Vagina (tissue), 2 donors: ENCODE measurements around the gene RAB4A.
"Not testable (repeated sequence)": the region's sequence is repeated elsewhere in the genome, so short reads cannot be mapped to it uniquely, and the experiment has no call there.

Experiments
- CTCF ChIP-seq, 3 experiments: fragments of 450-650 bp in 2 of 3; fragments of 200-600 bp in 1 of 3; sonication (generic) in 1 of 3; IDR thresholded peaks; one replicate each; pipeline ENCODE4 v1.5.1; 2017 to 2019; ENCODE audit warnings: antibody characterized with exemption in 3 of 3, mild to moderate bottlenecking in 2 of 3, moderate library complexity in 2 of 3
- POLR2A ChIP-seq, 2 donors: fragments of 450-650 bp; IDR thresholded peaks; one replicate each; pipeline ENCODE4 v1.6.1; 2017; ENCODE audit warnings: antibody characterized with exemption in 2 of 2, mild to moderate bottlenecking in 2 of 2, moderate library complexity in 2 of 2

DNA sequence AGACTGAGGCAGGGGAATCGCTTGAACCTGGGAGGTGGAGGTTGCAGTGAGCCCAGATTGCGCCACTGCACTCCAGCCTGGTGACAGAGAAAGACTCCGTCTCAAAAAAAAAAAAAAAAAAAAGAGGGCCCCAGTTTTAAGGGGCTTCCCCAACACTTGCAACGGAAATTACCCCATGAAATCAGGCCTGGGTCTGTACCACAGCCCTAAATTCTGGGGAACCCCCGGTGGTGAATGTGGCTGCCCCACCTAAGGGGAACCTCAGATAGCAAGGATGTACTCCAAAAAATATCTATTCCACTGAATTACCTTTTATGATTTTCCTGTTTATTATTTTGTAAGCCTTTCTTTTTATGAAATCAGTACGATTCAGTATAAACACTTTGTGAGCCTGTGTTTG, 56.9 kb downstream of the RAB4A start:
- TF ChIP-seq POLR2A, CTCF (IDR thresholded peaks at IDR 0.05): not testable (repeated sequence)
